ENCODE results near the gene TTC7B. TPM values are rescaled to one million over a fixed set of nuclear protein-coding genes. Genes with fewer than 3 reads are reported as not detected.

TTC7B gene
- total RNA-seq, 1 experiment from 2014 or later, result 40.9 TPM

- POLR2A ChIA-PET, result no interaction called here
- intact Hi-C loops (cut with micrococcal nuclease; ENCODE audit: unreplicated experiment) (no loop called here), in situ Hi-C loops (cut with HindIII; ENCODE audit: low pct_unique_long_range_greater_than_20kb, low sequenced_read_pairs) (no loop called here)
- TF ChIP-seq POLR2AphosphoS5 (IDR thresholded peaks at IDR 0.05; ENCODE audit: low read depth, low read length) (no peak), SIN3A (IDR thresholded peaks at IDR 0.05; ENCODE audit: borderline replicate concordance, insufficient read depth, low read depth, low read length) (no peak), CTCF (IDR thresholded peaks at IDR 0.05) (no peak), REST (IDR thresholded peaks at IDR 0.05; ENCODE audit: insufficient read depth in 1 of 2, low read depth in 2 of 2, low read length in 1 of 2) (no peak), TCF7L2 (IDR thresholded peaks at IDR 0.05; ENCODE audit: low read depth, low read length) (no peak)
- Histone ChIP-seq H3K36me3 (ENCODE audit: control insufficient read depth, insufficient read depth, low read length) (no peaks in the 10 kb centered on the region), H3K27ac (ENCODE audit: low read length) (no peak overlapping the region), H3K27me3 (ENCODE audit: control insufficient read depth, insufficient read depth, low read length) (no peaks in the 10 kb centered on the region), H3K9me3 (ENCODE audit: control insufficient read depth, insufficient read depth, low read depth, low read length) (no peaks in the 10 kb centered on the region), H3K4me3 (ENCODE audit: low read depth in 2 of 2, low read length in 2 of 2) (no peak overlapping the region), H3K4me1 (ENCODE audit: control insufficient read depth, insufficient read depth, low read length) (no peaks in the 10 kb centered on the region)
- DNase-seq (ENCODE audit: low read depth, low spot score), result no peak
- ATAC-seq, result no peak
- CTCF ChIA-PET, result no interaction called here
- BruUV-seq (replicated peaks), result no TSS peak
These were observed 210.8 kb downstream of the TTC7B start for GRCh38 chr14:90605430-90605829.

GRCh38 chr14:90604356-90604755, 211.9 kb downstream of the TTC7B start:
- H3K27ac ChIP-seq (ENCODE audit: low read length), result no peak overlapping the region
- DNase-seq (ENCODE audit: low read depth, low spot score) (no peak), ATAC-seq (no peak)
- H3K36me3 ChIP-seq (ENCODE audit: control insufficient read depth, insufficient read depth, low read length), result no peaks in the 10 kb centered on the region
- POLR2A ChIA-PET, result no interaction called here
- no peak for TF ChIP-seq TCF7L2 (IDR thresholded peaks at IDR 0.05; ENCODE audit: low read depth, low read length)
- TF ChIP-seq SIN3A (IDR thresholded peaks at IDR 0.05; ENCODE audit: borderline replicate concordance, insufficient read depth, low read depth, low read length), result no peak
- no peak for TF ChIP-seq REST (IDR thresholded peaks at IDR 0.05; ENCODE audit: insufficient read depth in 1 of 2, low read depth in 2 of 2, low read length in 1 of 2)
- TF ChIP-seq CTCF (IDR thresholded peaks at IDR 0.05), result no peak
- no peak for TF ChIP-seq POLR2AphosphoS5 (IDR thresholded peaks at IDR 0.05; ENCODE audit: low read depth, low read length)
- H3K27me3 ChIP-seq (ENCODE audit: control insufficient read depth, insufficient read depth, low read length), result no peaks in the 10 kb centered on the region
- H3K9me3 ChIP-seq (ENCODE audit: control insufficient read depth, insufficient read depth, low read depth, low read length), result no peaks in the 10 kb centered on the region
- H3K4me1 ChIP-seq (ENCODE audit: control insufficient read depth, insufficient read depth, low read length), result no peaks in the 10 kb centered on the region
- CTCF ChIA-PET, result no interaction called here
- BruUV-seq (replicated peaks), result no TSS peak
- H3K4me3 ChIP-seq (ENCODE audit: low read depth in 2 of 2, low read length in 2 of 2), result no peak overlapping the region
- in situ Hi-C loops (cut with HindIII; ENCODE audit: low pct_unique_long_range_greater_than_20kb, low sequenced_read_pairs) (no loop called here), intact Hi-C loops (cut with micrococcal nuclease; ENCODE audit: unreplicated experiment) (no loop called here)
